CD14-positive monocyte (primary cell): ENCODE measurements around the gene TRIM7. TPM values are rescaled to one million over a fixed set of nuclear protein-coding genes. Genes with fewer than 3 reads are reported as not detected.
"Not testable (repeated sequence)": the region's sequence is repeated elsewhere in the genome, so short reads cannot be mapped to it uniquely, and the experiment has no call there.

Source experiments
- DNase-seq, 3 donors: peaks; one replicate each; pipeline ENCODE4 v3.0.0-alpha.2; 2011 to 2022
- H2AFZ ChIP-seq: 2 replicates; pipeline ENCODE4 v1.6.0; 2012; ENCODE audit warnings: mild to moderate bottlenecking, low read depth, low read length, inconsistent platforms; ENCODE audit not compliant: insufficient read depth, poor library complexity, severe bottlenecking
- H3K27ac ChIP-seq, 2 donors: 1 replicate in 1 of 2; 2 replicates in 1 of 2; pipeline ENCODE4 v1.5.1; 2012 to 2013; ENCODE audit warnings: low read length in 2 of 2, control low read depth in 1 of 2, inconsistent platforms in 1 of 2, low read depth in 1 of 2, mild to moderate bottlenecking in 1 of 2
- H3K27me3 ChIP-seq, 2 donors: one replicate each; pipeline versions ENCODE4 v1.6.0 to v1.6.1; 2011 to 2013; ENCODE audit warnings: low read length in 2 of 2; ENCODE audit not compliant: control insufficient read depth in 2 of 2, insufficient read depth in 2 of 2
- H3K36me3 ChIP-seq, 2 donors: replicated peaks in 1 of 2; 1 replicate in 1 of 2; 2 replicates in 1 of 2; pipeline versions ENCODE4 v1.5.1 to v1.6.1; 2012 to 2013; ENCODE audit warnings: low read length in 2 of 2, control low read depth in 1 of 2, inconsistent platforms in 1 of 2, mild to moderate bottlenecking in 1 of 2; ENCODE audit not compliant: insufficient read depth in 2 of 2, control insufficient read depth in 1 of 2
- H3K4me1 ChIP-seq, 2 donors: 1 replicate in 1 of 2; 2 replicates in 1 of 2; pipeline versions ENCODE4 v1.5.1 to v1.6.1; 2012 to 2013; ENCODE audit warnings: low read length in 2 of 2, control low read depth in 1 of 2, inconsistent platforms in 1 of 2, mild to moderate bottlenecking in 1 of 2, moderate library complexity in 1 of 2; ENCODE audit not compliant: insufficient read depth in 2 of 2, control insufficient read depth in 1 of 2
- H3K4me2 ChIP-seq: replicated peaks from 2 replicates; pipeline ENCODE3; 2012; ENCODE audit warnings: low read length, moderate library complexity, mild to moderate bottlenecking; ENCODE audit not compliant: poor library complexity, severe bottlenecking; ENCODE audit errors: extremely low read depth
- H3K4me3 ChIP-seq, 3 experiments: fragments of 200-600 bp in 1 of 3; sonication (generic) in 1 of 3; replicated peaks in 1 of 3; 1 replicate in 2 of 3; 2 replicates in 1 of 3; pipeline ENCODE4 v1.5.1; 2011 to 2013; ENCODE audit warnings: low read length in 3 of 3, mild to moderate bottlenecking in 3 of 3, control low read depth in 2 of 3, low read depth in 2 of 3, inconsistent platforms in 1 of 3, moderate library complexity in 1 of 3
- H3K79me2 ChIP-seq: 2 replicates; pipeline ENCODE4 v1.6.0; 2012; ENCODE audit warnings: mild to moderate bottlenecking, control low read depth, inconsistent platforms, low read length, moderate library complexity; ENCODE audit not compliant: insufficient read depth
- H3K9ac ChIP-seq: 2 replicates; pipeline ENCODE4 v1.6.0; 2017; ENCODE audit warnings: low read length, mild to moderate bottlenecking; ENCODE audit not compliant: insufficient read depth, poor library complexity, severe bottlenecking
- H3K9me3 ChIP-seq, 2 donors: replicated peaks in 1 of 2; 1 replicate in 1 of 2; 2 replicates in 1 of 2; pipeline versions ENCODE4 v1.5.1 to v1.6.1; 2012 to 2013; ENCODE audit warnings: low read length in 2 of 2, control low read depth in 1 of 2; ENCODE audit not compliant: control insufficient read depth in 1 of 2, insufficient read depth in 1 of 2
- H4K20me1 ChIP-seq: 2 replicates; pipeline ENCODE4 v1.6.0; 2012; ENCODE audit warnings: mild to moderate bottlenecking, low read length, control low read depth, moderate library complexity; ENCODE audit not compliant: insufficient read depth
- H3K27ac Mint-ChIP-seq, 7 donors: one replicate each; pipeline ENCODE4 v1.8.0; 2020; ENCODE audit warnings: mild to moderate bottlenecking in 7 of 7, mixed read lengths in 7 of 7, moderate library complexity in 6 of 7, inconsistent platforms in 2 of 7
- H3K27me3 Mint-ChIP-seq, 3 donors: one replicate each; pipeline ENCODE4 v1.8.0; 2021 to 2022; ENCODE audit warnings: low read depth in 3 of 3, mild to moderate bottlenecking in 3 of 3, mixed read lengths in 3 of 3, moderate library complexity in 3 of 3, inconsistent platforms in 1 of 3
- H3K36me3 Mint-ChIP-seq, 2 donors: one replicate each; pipeline ENCODE4 v1.8.0; 2020; ENCODE audit warnings: mixed read lengths in 2 of 2, inconsistent platforms in 1 of 2, mild to moderate bottlenecking in 1 of 2
- H3K4me1 Mint-ChIP-seq: one replicate; pipeline ENCODE4 v1.8.0; 2020; ENCODE audit warnings: mild to moderate bottlenecking, mixed read lengths
- H3K4me3 Mint-ChIP-seq, 2 donors: one replicate each; pipeline ENCODE4 v1.8.0; 2020; ENCODE audit warnings: mild to moderate bottlenecking in 2 of 2, mixed read lengths in 2 of 2, moderate library complexity in 1 of 2
- H3K9me3 Mint-ChIP-seq, 7 donors: one replicate each; pipeline ENCODE4 v1.8.0; 2020 to 2022; ENCODE audit warnings: mixed read lengths in 7 of 7, mild to moderate bottlenecking in 6 of 7, moderate library complexity in 6 of 7, inconsistent platforms in 2 of 7
- CTCF ChIP-seq: fragments of 200-600 bp; IDR thresholded peaks from one replicate; pipeline ENCODE4 v1.8.0; 2022; ENCODE audit warnings: antibody characterized with exemption, mild to moderate bottlenecking
- WGBS: methylation state at CpG from one replicate; pipeline ENCODE4 v1.1.5; 2013; ENCODE audit warnings: missing lambda C conversion rate; ENCODE audit not compliant: insufficient coverage; 5-methylcytosine and 5-hydroxymethylcytosine counted together
- intact Hi-C, 2 donors: fragments of 100-400 bp; cut with micrococcal nuclease; formaldehyde crosslinking; loops; one replicate each; pipeline versions ENCODE4 v1.15.0 to v1.15.1; 2023
- polyA plus RNA-seq, 3 donors: library from polyadenylated mRNA; depleted of rRNA in 1 of 3; unstranded in 2 of 3; stranded (reverse) in 1 of 3; fragments of 300-500 nt in 2 of 3; fragments of >200 nt in 1 of 3; fragmentation: Illumina TruSeq in 2 of 3; gene quantifications; 1 replicate in 2 of 3; 2 replicates in 1 of 3; pipeline ENCODE4 v1.2.3, GENCODE V29; 2012 to 2021

TRIM7 gene
- polyA plus RNA-seq, 3 donors: 9.5 to 12.8 (median 10.3) TPM

GRCh38 chr5:181215997-181216989 is 11.3 kb upstream of the TRIM7 start:
- H3K27ac ChIP-seq: no peak overlapping the region
- Mint-ChIP-seq H3K4me1 (peaks cover 32% of the 10 kb centered on the region), H3K27me3 (peaks cover 28 to 42% (median 33%) of the 10 kb centered on the region in 3 donors), H3K36me3 (peaks cover 0 to 2% of the 10 kb centered on the region in 2 donors), H3K27ac (peak overlapping the region in 3 of 7 donors; percentile 4 to 46 (median 5)), H3K9me3 (peaks cover 0 to 20% (median 1%) of the 10 kb centered on the region in 7 donors), H3K4me3 (peak overlapping the region; percentile 70 to 90)
- H3K36me3 ChIP-seq: no peaks in the 10 kb centered on the region
- 31% methylated on average over 33 of the region's 44 CpGs for WGBS
- H2AFZ ChIP-seq: peak overlapping the region; percentile 53
- peak in 1 of 3 donors; percentile 15 for DNase-seq
- no peaks in the 10 kb centered on the region for H3K79me2 ChIP-seq
- no peak overlapping the region for H3K9ac ChIP-seq
- H4K20me1 ChIP-seq: no peaks in the 10 kb centered on the region
- H3K4me2 ChIP-seq: peak overlapping the region; percentile 82
- no peak for TF ChIP-seq CTCF
- H3K9me3 ChIP-seq: no peaks in the 10 kb centered on the region
- intact Hi-C loops: loop anchor here in 1 of 2 donors (2.0 kb wide), 1 partner anchor 27 kb away; no protein-coding TSS in a partner anchor
- peaks cover 13 to 42% of the 10 kb centered on the region in 2 donors for H3K27me3 ChIP-seq
- H3K4me1 ChIP-seq: peaks cover 29 to 30% of the 10 kb centered on the region in 2 donors
- peak overlapping the region in 2 of 3 experiments; percentile 10 to 70 for H3K4me3 ChIP-seq

GRCh38 chr5:181214249-181214648 is 9.3 kb upstream of the TRIM7 start:
- H3K79me2 ChIP-seq, H3K9me3 ChIP-seq, H3K27ac ChIP-seq, H3K9ac ChIP-seq, H3K36me3 ChIP-seq, H3K27ac Mint-ChIP-seq, DNase-seq, H4K20me1 ChIP-seq, intact Hi-C loops, H3K36me3 Mint-ChIP-seq, H2AFZ ChIP-seq, H3K4me3 ChIP-seq, H3K4me2 ChIP-seq: not testable (repeated sequence)
- Histone ChIP-seq H3K4me1 (peaks cover 29 to 30% of the 10 kb centered on the region in 2 donors), H3K27me3 (peaks cover 13 to 40% of the 10 kb centered on the region in 2 donors)
- peak overlapping the region in 1 of 2 donors; percentile 48 for H3K4me3 Mint-ChIP-seq
- peaks cover 26 to 40% (median 34%) of the 10 kb centered on the region in 3 donors for H3K27me3 Mint-ChIP-seq
- H3K4me1 Mint-ChIP-seq: peaks cover 28% of the 10 kb centered on the region
- H3K9me3 Mint-ChIP-seq: peaks cover 0 to 14% (median 1%) of the 10 kb centered on the region in 7 donors
- WGBS: 96% methylated on average over 5 of the region's 10 CpGs
